Large intestine (tissue), 3 donors: Measurements from ENCODE around the gene SPSB2. TPM values are rescaled to one million over a fixed set of nuclear protein-coding genes. Genes with fewer than 3 reads are reported as not detected.

Experiments
- DNase-seq, 2 donors: peaks; one replicate each; pipeline versions ENCODE4 v3.0.0 to v3.0.0-alpha.2; 2013
- H3K27ac ChIP-seq: one replicate; pipeline ENCODE4 v1.5.1; 2013; ENCODE audit warnings: low read length
- H3K27me3 ChIP-seq: 2 replicates; pipeline ENCODE4 v1.6.1; 2013; ENCODE audit warnings: low read length; ENCODE audit not compliant: control insufficient read depth, insufficient read depth
- H3K36me3 ChIP-seq: 2 replicates; pipeline ENCODE4 v1.6.1; 2013; ENCODE audit warnings: low read length; ENCODE audit not compliant: control insufficient read depth, insufficient read depth
- H3K4me1 ChIP-seq: one replicate; pipeline ENCODE4 v1.6.1; 2013; ENCODE audit warnings: low read length; ENCODE audit not compliant: control insufficient read depth, insufficient read depth
- H3K4me3 ChIP-seq: one replicate; pipeline ENCODE4 v1.5.1; 2013; ENCODE audit warnings: low read length
- H3K9me3 ChIP-seq: one replicate; pipeline ENCODE4 v1.6.1; 2013; ENCODE audit warnings: mild to moderate bottlenecking, low read depth, low read length, moderate library complexity; ENCODE audit not compliant: control insufficient read depth
- WGBS: methylation state at CpG from one replicate; pipeline ENCODE4 v1.1.5; 2013; ENCODE audit warnings: low lambda C conversion rate; ENCODE audit not compliant: insufficient coverage; 5-methylcytosine and 5-hydroxymethylcytosine counted together
- polyA plus RNA-seq: library from polyadenylated mRNA; unstranded; fragments of 120-200 nt; gene quantifications from one replicate; pipeline ENCODE4 v1.2.1, GENCODE V29; 2013

SPSB2 gene
- polyA plus RNA-seq, 1 donor = 15.3 TPM

GRCh38 chr12:6824085-6824775 is 48.9 kb downstream of the SPSB2 start:
- Histone ChIP-seq H3K36me3 (no peaks in the 10 kb centered on the region), H3K9me3 (no peaks in the 10 kb centered on the region), H3K27ac (no peak overlapping the region), H3K27me3 (peaks cover 25% of the 10 kb centered on the region), H3K4me1 (peaks cover 32% of the 10 kb centered on the region), H3K4me3 (no peak overlapping the region)
- no CpG with 5 or more reads among the region's 37 CpGs for WGBS
- no peak for DNase-seq

GRCh38 chr12:6823182-6824084 is 49.7 kb downstream of the SPSB2 start:
- Histone ChIP-seq H3K36me3 (no peaks in the 10 kb centered on the region), H3K9me3 (no peaks in the 10 kb centered on the region), H3K4me1 (peaks cover 32% of the 10 kb centered on the region), H3K27ac (no peak overlapping the region), H3K4me3 (no peak overlapping the region), H3K27me3 (peaks cover 25% of the 10 kb centered on the region)
- DNase-seq = no peak
- no CpG with 5 or more reads among the region's 12 CpGs for WGBS

GRCh38 chr12:6822426-6823135 is 50.5 kb downstream of the SPSB2 start:
- H3K9me3 ChIP-seq = no peaks in the 10 kb centered on the region
- WGBS = no CpG with 5 or more reads among the region's 7 CpGs
- H3K36me3 ChIP-seq = no peaks in the 10 kb centered on the region
- no peak overlapping the region for H3K27ac ChIP-seq
- H3K4me3 ChIP-seq = no peak overlapping the region
- peaks cover 28% of the 10 kb centered on the region for H3K4me1 ChIP-seq
- H3K27me3 ChIP-seq = peaks cover 25% of the 10 kb centered on the region
- DNase-seq = no peak

GRCh38 chr12:6821591-6822425 is 51.3 kb downstream of the SPSB2 start, which contains the start of gene GPR162:
GPR162 (plus strand) TSS chr12:6821821; CDS start chr12:6823899, 2,078 bp downstream.
- H3K4me1 ChIP-seq = peaks cover 20% of the 10 kb centered on the region
- peaks cover 25% of the 10 kb centered on the region for H3K27me3 ChIP-seq
- no peak within 1 kb of the TSS for H3K27ac ChIP-seq
- no CpG with 5 or more reads among the region's 28 CpGs for WGBS
- no peaks in the 10 kb centered on the region for H3K36me3 ChIP-seq
- DNase-seq = peak in 1 of 2 donors; percentile 60
- peak within 1 kb of the TSS; percentile 41 for H3K4me3 ChIP-seq
- H3K9me3 ChIP-seq = no peaks in the 10 kb centered on the region

Other genes starting within 250 kb of the SPSB2 start
- gene LPAR5, start 237.3 kb downstream of the SPSB2 start, polyA plus RNA-seq = 21.4 TPM
- gene ACRBP, start 225.9 kb downstream of the SPSB2 start, polyA plus RNA-seq = 4.0 TPM
- 61.1 TPM for gene ING4, start 210.2 kb downstream of the SPSB2 start, polyA plus RNA-seq
- 86.3 TPM for gene ZNF384, start 183.9 kb downstream of the SPSB2 start, polyA plus RNA-seq
- gene PIANP, start 172.5 kb downstream of the SPSB2 start, polyA plus RNA-seq = 5.4 TPM
- gene COPS7A, start 149.3 kb downstream of the SPSB2 start, polyA plus RNA-seq = 42.2 TPM
- 174 TPM for gene MLF2, start 120.2 kb downstream of the SPSB2 start, polyA plus RNA-seq
- gene PTMS, start 106.9 kb downstream of the SPSB2 start, polyA plus RNA-seq = 242 TPM
- 2.1 TPM for gene LAG3, start 100.8 kb downstream of the SPSB2 start, polyA plus RNA-seq
- 17.4 TPM for gene CD4, start 83.8 kb downstream of the SPSB2 start, polyA plus RNA-seq
- 7.9 TPM for gene GPR162, start 51.5 kb downstream of the SPSB2 start, polyA plus RNA-seq
- 15.6 TPM for gene P3H3, start 44.9 kb downstream of the SPSB2 start, polyA plus RNA-seq
- 5.9 TPM for gene GNB3, start 32.4 kb downstream of the SPSB2 start, polyA plus RNA-seq
- 29.1 TPM for gene CDCA3, start 22.0 kb downstream of the SPSB2 start, polyA plus RNA-seq
- 49.7 TPM for gene USP5, start 21.2 kb downstream of the SPSB2 start, polyA plus RNA-seq
- 564 TPM for gene TPI1, start 5.8 kb downstream of the SPSB2 start, polyA plus RNA-seq
- 8.2 TPM for gene LRRC23, start 31.5 kb upstream of the SPSB2 start, polyA plus RNA-seq
- 18.6 TPM for gene ENO2, start 41.3 kb upstream of the SPSB2 start, polyA plus RNA-seq
- 66.6 TPM for gene ATN1, start 54.7 kb upstream of the SPSB2 start, polyA plus RNA-seq
- not detected for gene RNU7-1, start 70.5 kb upstream of the SPSB2 start, polyA plus RNA-seq
- gene C12orf57, start 70.7 kb upstream of the SPSB2 start, polyA plus RNA-seq = 141 TPM
- gene PTPN6, start 78.1 kb upstream of the SPSB2 start, polyA plus RNA-seq = 34.6 TPM
- gene PHB2, start 97.4 kb upstream of the SPSB2 start, polyA plus RNA-seq = 225 TPM
- gene EMG1, start 97.6 kb upstream of the SPSB2 start, polyA plus RNA-seq = 38.8 TPM
- gene LPCAT3, start 145.2 kb upstream of the SPSB2 start, polyA plus RNA-seq = 81.6 TPM
- 80.5 TPM for gene C1S, start 187.4 kb upstream of the SPSB2 start, polyA plus RNA-seq
- 56.5 TPM for gene C1R, start 219.1 kb upstream of the SPSB2 start, polyA plus RNA-seq
- 76.8 TPM for gene C1RL, start 235.9 kb upstream of the SPSB2 start, polyA plus RNA-seq